Measurements from ENCODE around the gene CWH43.
"Not testable (repeated sequence)": the region's sequence is repeated elsewhere in the genome, so short reads cannot be mapped to it uniquely, and the experiment has no call there.

DNA sequence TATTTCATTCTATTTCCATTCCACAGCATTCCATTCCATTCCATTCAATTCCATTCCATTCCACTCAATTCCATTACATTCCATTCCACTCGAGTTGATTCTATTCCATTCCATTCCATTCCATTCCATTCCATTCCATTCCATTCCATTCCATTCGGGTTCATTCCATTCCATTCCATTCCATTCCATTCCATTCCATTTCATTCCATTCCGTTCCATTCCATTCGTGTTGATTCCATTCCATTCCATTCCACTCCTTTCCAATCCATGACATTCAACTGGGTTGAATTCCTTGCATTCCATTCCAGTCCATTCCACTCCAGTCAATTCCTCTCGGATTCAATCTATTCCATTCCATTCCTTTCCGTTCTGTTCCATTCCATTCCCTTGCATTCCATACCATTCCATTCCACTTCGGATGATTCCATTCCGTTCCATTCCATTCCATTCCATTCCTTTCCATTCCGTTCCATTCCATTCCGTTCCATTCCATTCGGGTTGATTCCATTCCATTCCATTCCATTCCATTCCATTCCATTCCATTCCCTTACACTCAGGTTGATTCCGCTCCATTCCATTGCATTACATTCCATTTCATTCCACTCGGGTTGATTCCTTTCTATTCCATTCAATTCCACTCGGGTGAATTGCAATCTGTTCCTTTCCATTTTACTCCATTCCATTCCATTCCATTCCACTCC, 117.5 kb downstream of the CWH43 start:
- TF ChIP-seq, protein P1, sequence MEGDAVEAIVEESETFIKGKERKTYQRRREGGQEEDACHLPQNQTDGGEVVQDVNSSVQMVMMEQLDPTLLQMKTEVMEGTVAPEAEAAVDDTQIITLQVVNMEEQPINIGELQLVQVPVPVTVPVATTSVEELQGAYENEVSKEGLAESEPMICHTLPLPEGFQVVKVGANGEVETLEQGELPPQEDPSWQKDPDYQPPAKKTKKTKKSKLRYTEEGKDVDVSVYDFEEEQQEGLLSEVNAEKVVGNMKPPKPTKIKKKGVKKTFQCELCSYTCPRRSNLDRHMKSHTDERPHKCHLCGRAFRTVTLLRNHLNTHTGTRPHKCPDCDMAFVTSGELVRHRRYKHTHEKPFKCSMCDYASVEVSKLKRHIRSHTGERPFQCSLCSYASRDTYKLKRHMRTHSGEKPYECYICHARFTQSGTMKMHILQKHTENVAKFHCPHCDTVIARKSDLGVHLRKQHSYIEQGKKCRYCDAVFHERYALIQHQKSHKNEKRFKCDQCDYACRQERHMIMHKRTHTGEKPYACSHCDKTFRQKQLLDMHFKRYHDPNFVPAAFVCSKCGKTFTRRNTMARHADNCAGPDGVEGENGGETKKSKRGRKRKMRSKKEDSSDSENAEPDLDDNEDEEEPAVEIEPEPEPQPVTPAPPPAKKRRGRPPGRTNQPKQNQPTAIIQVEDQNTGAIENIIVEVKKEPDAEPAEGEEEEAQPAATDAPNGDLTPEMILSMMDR (IDR thresholded peaks at IDR 0.05; ENCODE audit: low read depth, low read length), result not testable (repeated sequence)
- TF ChIP-seq, protein P2, sequence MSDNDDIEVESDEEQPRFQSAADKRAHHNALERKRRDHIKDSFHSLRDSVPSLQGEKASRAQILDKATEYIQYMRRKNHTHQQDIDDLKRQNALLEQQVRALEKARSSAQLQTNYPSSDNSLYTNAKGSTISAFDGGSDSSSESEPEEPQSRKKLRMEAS (IDR thresholded peaks at IDR 0.05; ENCODE audit: low read depth, low read length), result not testable (repeated sequence)
- not testable (repeated sequence) for TF ChIP-seq MYC (IDR thresholded peaks at IDR 0.05; ENCODE audit: low read depth, low read length); POLR2A (IDR thresholded peaks at IDR 0.05; ENCODE audit: extremely low read depth, insufficient read length)

Measured in NB4 (cell line).